ENCODE data around the gene HTRA1. TPM values are rescaled to one million over a fixed set of nuclear protein-coding genes. Genes with fewer than 3 reads are reported as not detected.

Gene HTRA1
- total RNA-seq, 1 donor from 2014 or later: 62.6 TPM

DNA sequence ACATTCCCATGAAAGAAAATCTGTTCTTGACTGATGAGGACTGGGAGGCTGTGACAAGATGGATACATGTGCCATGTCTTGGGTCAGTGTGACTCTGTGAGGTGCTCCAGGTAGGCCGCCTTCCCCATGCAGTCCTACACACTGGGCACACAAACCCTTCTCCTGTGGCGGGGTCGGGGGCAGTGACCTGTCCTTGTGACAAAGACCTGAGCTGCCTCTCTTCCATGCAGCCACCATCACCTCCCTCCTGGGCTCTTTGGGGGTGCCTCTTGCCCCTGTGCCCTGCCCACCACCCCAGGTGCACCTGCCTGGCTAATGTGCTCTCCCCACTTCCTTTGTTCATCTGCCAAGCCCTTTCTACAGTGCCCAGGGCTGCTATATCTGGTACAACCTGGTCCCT is 63.5 kb downstream of the HTRA1 start:
- TF ChIP-seq, protein P1, sequence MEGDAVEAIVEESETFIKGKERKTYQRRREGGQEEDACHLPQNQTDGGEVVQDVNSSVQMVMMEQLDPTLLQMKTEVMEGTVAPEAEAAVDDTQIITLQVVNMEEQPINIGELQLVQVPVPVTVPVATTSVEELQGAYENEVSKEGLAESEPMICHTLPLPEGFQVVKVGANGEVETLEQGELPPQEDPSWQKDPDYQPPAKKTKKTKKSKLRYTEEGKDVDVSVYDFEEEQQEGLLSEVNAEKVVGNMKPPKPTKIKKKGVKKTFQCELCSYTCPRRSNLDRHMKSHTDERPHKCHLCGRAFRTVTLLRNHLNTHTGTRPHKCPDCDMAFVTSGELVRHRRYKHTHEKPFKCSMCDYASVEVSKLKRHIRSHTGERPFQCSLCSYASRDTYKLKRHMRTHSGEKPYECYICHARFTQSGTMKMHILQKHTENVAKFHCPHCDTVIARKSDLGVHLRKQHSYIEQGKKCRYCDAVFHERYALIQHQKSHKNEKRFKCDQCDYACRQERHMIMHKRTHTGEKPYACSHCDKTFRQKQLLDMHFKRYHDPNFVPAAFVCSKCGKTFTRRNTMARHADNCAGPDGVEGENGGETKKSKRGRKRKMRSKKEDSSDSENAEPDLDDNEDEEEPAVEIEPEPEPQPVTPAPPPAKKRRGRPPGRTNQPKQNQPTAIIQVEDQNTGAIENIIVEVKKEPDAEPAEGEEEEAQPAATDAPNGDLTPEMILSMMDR (IDR thresholded peaks at IDR 0.05; ENCODE audit: borderline replicate concordance): no peak
- no peaks in the 10 kb centered on the region for H3K27me3 ChIP-seq (ENCODE audit: low read depth)
- no peaks in the 10 kb centered on the region for H3K36me3 ChIP-seq
- DNase-seq: no peak
- intact Hi-C loops (cut with micrococcal nuclease): no loop called here
- no peak overlapping the region for H3K27ac ChIP-seq (replicated peaks)
- H3K4me1 ChIP-seq: peaks cover 13% of the 10 kb centered on the region
- no peak overlapping the region for H3K4me3 ChIP-seq
- H3K9me3 ChIP-seq (replicated peaks): no peaks in the 10 kb centered on the region

DNA sequence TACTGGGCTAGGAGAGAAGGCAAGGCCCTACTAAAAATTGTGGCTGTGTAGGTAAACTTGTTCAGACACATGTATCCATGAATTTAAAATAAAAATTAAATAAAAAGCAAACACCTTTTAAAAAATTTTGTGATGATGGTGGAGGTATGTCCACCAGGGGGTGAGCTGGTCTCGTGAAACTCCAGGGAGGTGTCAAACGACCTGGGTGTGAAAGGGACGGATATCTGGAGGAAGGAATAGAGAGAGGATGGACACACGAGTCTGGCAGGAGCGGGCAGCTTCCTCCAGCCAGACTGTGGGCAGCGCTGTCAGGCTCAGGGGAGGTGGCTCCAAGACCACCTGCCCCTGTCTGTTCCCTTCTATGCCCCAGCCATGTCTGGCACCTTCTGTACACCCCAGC is 64.4 kb downstream of the HTRA1 start:
- intact Hi-C loops (cut with micrococcal nuclease): no loop called here
- H3K36me3 ChIP-seq: no peaks in the 10 kb centered on the region
- DNase-seq: no peak
- no peaks in the 10 kb centered on the region for H3K9me3 ChIP-seq (replicated peaks)
- H3K27ac ChIP-seq (replicated peaks): no peak overlapping the region
- no peak overlapping the region for H3K4me3 ChIP-seq
- H3K27me3 ChIP-seq (ENCODE audit: low read depth): no peaks in the 10 kb centered on the region
- H3K4me1 ChIP-seq: peaks cover 15% of the 10 kb centered on the region
- TF ChIP-seq, protein P1 (IDR thresholded peaks at IDR 0.05; ENCODE audit: borderline replicate concordance): peak; percentile 48

DNA sequence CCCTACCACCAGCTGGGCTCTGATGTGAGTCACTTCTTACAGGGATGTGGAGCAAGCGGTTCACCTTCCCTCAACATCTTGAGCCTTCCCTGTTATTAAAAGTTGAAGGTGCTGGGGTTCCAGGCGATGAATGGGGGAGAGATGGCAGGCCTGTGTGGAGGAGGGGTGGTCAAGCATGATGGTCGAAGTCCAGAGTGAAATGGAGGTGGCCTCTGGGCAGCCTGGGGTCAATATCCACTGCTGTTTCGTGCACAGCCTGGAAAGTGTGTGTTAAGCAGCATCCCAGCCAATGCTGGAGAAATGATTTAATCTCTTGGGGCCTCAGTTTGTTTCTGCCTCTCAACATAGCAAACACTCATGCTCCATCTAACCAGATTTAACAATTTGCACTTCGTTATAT is 65.5 kb downstream of the HTRA1 start:
- no peaks in the 10 kb centered on the region for H3K36me3 ChIP-seq
- H3K27me3 ChIP-seq (ENCODE audit: low read depth): no peaks in the 10 kb centered on the region
- H3K27ac ChIP-seq (replicated peaks): no peak overlapping the region
- H3K4me1 ChIP-seq: peaks cover 15% of the 10 kb centered on the region
- H3K4me3 ChIP-seq: no peak overlapping the region
- H3K9me3 ChIP-seq (replicated peaks): no peaks in the 10 kb centered on the region
- DNase-seq: no peak
- intact Hi-C loops (cut with micrococcal nuclease): no loop called here
- TF ChIP-seq, protein P1 (IDR thresholded peaks at IDR 0.05; ENCODE audit: borderline replicate concordance): no peak

DNA sequence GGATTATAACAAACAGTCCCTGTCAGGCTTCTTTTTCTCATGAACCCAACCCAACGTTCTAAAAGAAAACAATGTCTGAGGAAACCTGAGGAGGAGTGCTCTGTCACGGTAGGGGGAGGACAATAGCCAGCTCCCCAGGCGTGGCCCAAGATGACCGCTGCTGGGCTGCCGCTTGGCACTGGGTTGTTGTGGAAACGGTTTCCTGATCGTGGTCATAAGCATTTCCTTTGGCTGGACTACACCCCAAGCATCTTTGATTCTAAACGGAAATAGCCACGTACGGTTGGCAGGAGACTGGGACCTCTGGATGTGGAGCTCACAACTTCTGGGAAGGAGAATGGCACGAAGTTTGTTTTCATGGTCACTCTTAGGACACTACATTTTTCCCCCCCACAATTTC is 68.8 kb downstream of the HTRA1 start:
- peak; percentile 37 for DNase-seq
- H3K27ac ChIP-seq (replicated peaks): peak overlapping the region; percentile 64

DNA sequence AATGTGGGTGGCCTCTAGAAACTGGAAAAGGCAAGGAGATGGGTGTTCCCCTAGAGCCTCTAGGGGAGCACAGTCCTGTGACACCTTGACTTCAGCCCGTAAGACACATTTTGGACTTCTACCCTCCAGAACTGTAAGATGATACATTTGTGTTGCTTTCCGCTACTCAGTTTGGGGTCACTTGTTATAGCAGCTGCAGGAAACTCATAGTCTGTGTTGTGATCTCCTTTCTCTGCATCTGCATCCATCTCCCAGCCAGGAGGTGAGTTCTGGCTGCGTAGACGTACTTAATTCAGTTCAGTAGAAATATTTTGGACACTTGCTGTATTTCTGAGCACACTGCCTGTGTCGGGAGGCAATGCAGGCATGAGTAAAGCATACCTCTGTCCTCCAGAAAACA is 69.9 kb downstream of the HTRA1 start:
- TF ChIP-seq, protein P1 (IDR thresholded peaks at IDR 0.05; ENCODE audit: borderline replicate concordance): no peak
- no peak overlapping the region for H3K27ac ChIP-seq (replicated peaks)
- peaks cover 15% of the 10 kb centered on the region for H3K4me1 ChIP-seq
- no peaks in the 10 kb centered on the region for H3K9me3 ChIP-seq (replicated peaks)
- intact Hi-C loops (cut with micrococcal nuclease): no loop called here
- no peaks in the 10 kb centered on the region for H3K27me3 ChIP-seq (ENCODE audit: low read depth)
- H3K4me3 ChIP-seq: no peak overlapping the region
- no peak for DNase-seq
- no peaks in the 10 kb centered on the region for H3K36me3 ChIP-seq

More for the DNA sequence above, 68.8 kb downstream of the HTRA1 start:
- H3K9me3 ChIP-seq (replicated peaks): no peaks in the 10 kb centered on the region
- no peak overlapping the region for H3K4me3 ChIP-seq
- intact Hi-C loops (cut with micrococcal nuclease): no loop called here
- H3K27me3 ChIP-seq (ENCODE audit: low read depth): no peaks in the 10 kb centered on the region
- H3K4me1 ChIP-seq: peaks cover 15% of the 10 kb centered on the region
- TF ChIP-seq, protein P1 (IDR thresholded peaks at IDR 0.05; ENCODE audit: borderline replicate concordance): no peak
- H3K36me3 ChIP-seq: no peaks in the 10 kb centered on the region

DNA sequence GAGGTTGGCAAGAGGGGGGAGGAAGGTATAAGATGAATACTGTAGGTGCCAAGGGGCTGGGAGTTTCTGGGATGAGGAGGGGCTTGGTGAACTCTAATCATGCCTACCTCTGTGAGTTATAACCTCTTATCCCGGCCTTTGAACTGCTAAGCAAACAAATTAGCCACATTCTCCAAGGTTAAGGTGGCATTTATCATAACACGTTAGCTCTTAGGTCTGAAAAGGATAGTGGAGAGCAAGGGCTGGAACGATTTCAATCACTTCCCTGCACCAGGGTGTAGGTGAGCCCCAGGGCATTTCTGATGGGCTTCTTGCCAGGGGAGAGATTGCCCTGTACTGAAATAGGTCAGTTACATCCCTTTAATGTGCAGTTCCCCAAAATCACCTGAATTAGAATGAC is 70.6 kb downstream of the HTRA1 start:
- intact Hi-C loops (cut with micrococcal nuclease): no loop called here
- no peak overlapping the region for H3K4me3 ChIP-seq
- DNase-seq: no peak
- peaks cover 15% of the 10 kb centered on the region for H3K4me1 ChIP-seq
- no peaks in the 10 kb centered on the region for H3K27me3 ChIP-seq (ENCODE audit: low read depth)
- TF ChIP-seq, protein P1 (IDR thresholded peaks at IDR 0.05; ENCODE audit: borderline replicate concordance): no peak
- H3K36me3 ChIP-seq: no peaks in the 10 kb centered on the region
- no peaks in the 10 kb centered on the region for H3K9me3 ChIP-seq (replicated peaks)
- H3K27ac ChIP-seq (replicated peaks): no peak overlapping the region
